ENCODE data around the gene ZNF223.

The ZNF223 gene

GRCh38 chr19:44051650-44052402 is at the start of gene ZNF223:
TSS of gene ZNF223 (plus strand) at chr19:44052036. CDS start at chr19:44055177, 3,141 bp downstream.
- DNase-seq: peak; percentile 70

DNA sequence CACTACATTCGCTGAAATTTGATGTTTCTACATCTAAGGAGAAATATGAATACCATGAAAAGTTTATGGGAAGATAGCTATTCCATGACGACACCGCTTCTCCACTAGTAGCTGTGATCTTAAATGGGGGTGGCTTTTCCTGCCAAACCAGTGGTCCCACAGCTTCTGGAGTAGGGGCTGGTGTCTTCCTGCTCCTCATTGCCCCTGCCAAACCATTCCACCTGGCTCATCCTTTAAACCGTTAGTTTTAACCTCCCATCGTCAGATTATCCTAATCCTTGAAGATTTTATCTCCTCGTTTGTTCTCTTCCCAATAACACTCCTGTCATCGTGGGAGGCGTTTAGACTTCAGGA is 49.6 kb upstream of the ZNF223 start:
- DNase-seq: no peak

DNA sequence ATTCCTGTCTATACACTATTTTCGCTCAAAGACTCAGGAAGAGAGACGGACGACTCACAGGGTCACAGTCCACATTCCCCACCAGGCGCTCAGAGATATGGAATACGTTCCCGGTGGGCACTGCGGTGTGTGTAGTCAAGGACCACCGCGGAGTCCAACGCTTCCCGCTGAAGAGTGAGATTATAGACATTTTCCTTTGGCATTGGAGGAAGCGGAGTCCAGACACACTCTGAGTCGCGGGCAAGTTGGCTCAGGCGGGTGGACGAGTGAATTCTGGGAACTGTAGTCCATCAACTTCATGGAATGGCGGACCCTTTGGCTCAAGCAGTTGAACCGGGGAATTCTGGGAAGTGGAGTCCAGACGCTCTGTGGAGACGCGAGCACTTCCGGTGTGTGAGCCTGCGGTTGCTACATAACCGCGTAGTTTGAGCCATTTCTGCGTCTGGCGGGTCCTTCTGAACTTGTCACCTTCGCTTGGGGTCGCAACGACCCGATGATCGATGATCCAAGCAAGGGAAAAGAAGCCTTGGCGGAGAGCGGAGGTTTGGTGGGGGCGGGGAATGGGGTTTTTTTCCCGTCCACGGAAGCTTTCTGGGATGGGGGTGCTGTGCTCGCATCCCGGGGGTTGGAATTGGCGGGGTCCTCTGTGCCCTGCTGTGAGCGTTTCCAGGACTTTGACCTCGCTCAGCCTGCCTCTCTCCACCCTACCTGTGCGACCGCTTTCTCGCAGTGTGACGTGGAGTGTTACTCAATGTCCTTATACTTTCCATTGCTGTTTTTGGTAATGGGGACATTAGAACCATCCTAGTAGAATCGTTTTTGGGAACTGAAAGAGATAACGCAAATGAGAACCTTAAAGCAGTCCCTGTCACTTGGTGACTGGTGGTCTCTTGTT is 49.0 kb upstream of the ZNF223 start, which contains the start of gene ZNF230:
Gene ZNF230 (plus strand): TSS at position 392 of the 895 bp plus-strand sequence. CDS start 4,122 bp downstream, outside the sequence.
- DNase-seq: peak; percentile 35

- no peak for DNase-seq
Measured at GRCh38 chr19:44003461-44004009, 48.3 kb upstream of the ZNF223 start.

DNA sequence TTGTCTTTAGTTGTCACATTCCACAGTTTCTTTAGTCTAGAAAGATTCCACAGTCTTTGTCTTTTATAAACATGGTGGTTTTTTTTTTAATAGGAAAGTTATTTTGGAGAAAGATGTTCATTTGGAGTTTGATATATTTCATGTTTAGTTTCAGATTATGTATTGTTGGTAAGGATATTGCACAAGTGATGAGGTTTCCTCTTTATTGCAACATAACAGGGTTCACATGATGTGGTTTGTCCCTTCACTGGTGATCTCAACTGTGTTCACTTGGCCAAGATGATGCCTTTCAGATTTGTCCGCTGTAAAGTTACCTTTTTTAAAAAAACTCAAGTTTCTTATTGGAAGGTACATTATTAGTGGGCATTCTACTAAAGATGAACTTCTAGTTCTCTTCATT is 45.9 kb upstream of the ZNF223 start:
- no peak for DNase-seq

DNA sequence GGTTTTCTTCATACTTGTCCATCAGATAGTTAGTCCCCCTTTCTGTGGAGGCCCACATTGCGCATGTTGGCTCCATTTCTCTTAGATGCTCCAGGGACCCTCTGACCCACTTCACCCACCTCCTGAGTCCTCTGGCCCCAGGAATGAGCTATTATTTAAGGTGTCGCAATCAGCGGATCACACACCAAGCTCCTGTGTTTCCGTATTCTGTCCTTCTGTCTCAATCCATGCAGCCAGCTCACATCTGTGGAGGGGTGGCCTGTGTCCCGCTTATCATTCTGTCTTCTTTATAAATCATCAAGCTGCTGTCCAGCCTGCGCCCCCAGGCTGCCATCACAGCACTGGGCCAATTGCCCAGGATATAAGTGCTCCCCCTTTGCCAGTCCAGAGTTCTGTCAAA is 44.4 kb upstream of the ZNF223 start:
- DNase-seq: no peak

GRCh38 chr19:44010468-44010867 is 41.4 kb upstream of the ZNF223 start:
- DNase-seq: no peak

- no peak for DNase-seq
Measured at GRCh38 chr19:44019498-44019897, 32.3 kb upstream of the ZNF223 start.

GRCh38 chr19:44021221-44021620 is 30.6 kb upstream of the ZNF223 start:
- DNase-seq: no peak

DNA sequence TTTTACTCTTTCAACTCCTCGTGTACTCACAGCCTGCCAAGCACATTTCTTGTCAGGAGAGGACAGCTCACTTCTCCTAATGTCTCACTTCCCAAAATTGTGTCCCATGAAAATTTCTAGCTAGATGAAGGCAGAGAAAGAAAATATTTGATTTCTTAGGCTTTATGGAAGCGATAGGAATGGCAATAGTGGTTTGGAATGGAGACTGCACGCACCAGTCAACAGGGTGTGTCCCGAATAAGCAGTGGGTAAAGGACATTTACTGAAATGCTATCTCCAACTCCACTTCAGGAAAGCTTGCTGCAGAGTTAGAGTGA is 27.0 kb upstream of the ZNF223 start:
- DNase-seq: no peak

GRCh38 chr19:44025217-44025936 is 26.5 kb upstream of the ZNF223 start, which contains the start of gene ZNF222:
TSS of gene ZNF222 (plus strand) at chr19:44025379. CDS start at chr19:44025437, 58 bp downstream.
- no peak for DNase-seq

DNA sequence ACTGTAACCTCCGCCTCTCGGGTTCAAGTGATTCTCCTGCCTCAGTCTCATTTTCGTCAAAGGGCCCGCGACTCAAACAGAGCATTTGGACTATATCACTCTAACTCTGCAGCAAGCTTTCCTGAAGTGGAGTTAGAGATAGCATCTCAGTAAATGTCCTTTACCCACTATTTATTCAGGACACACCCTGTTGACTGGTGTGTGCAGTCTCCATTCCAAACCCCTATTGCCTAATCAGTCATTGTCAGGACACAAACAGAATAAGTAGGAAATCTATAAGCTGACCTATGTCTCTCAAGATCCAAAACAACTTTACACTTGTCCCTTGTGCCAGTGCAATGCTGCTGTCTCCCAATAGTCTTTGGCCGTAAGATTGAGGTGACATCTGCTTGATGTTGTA is 25.2 kb upstream of the ZNF223 start:
- no peak for DNase-seq

- DNase-seq: no peak
Measured at GRCh38 chr19:44032001-44032610, 19.7 kb upstream of the ZNF223 start.

DNA sequence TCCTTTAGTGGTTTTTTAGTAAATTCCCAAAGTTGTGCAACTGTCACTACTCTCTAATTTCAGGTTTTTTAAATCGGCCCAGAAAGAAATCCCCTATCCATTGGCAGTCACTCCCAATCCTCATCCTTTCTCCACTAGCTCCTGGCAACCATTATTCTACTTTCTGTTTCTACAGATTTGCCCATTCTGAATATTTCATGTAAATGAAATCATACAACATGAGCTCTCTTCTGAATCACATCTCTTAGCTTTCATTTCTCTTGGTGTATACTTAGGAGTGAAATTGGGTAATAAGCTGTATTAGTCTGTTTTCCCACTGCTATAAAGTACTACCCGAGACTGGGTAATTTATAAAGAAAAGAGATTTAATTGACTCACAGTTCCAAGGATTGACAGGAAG is 9.7 kb upstream of the ZNF223 start:
- no peak for DNase-seq

DNA sequence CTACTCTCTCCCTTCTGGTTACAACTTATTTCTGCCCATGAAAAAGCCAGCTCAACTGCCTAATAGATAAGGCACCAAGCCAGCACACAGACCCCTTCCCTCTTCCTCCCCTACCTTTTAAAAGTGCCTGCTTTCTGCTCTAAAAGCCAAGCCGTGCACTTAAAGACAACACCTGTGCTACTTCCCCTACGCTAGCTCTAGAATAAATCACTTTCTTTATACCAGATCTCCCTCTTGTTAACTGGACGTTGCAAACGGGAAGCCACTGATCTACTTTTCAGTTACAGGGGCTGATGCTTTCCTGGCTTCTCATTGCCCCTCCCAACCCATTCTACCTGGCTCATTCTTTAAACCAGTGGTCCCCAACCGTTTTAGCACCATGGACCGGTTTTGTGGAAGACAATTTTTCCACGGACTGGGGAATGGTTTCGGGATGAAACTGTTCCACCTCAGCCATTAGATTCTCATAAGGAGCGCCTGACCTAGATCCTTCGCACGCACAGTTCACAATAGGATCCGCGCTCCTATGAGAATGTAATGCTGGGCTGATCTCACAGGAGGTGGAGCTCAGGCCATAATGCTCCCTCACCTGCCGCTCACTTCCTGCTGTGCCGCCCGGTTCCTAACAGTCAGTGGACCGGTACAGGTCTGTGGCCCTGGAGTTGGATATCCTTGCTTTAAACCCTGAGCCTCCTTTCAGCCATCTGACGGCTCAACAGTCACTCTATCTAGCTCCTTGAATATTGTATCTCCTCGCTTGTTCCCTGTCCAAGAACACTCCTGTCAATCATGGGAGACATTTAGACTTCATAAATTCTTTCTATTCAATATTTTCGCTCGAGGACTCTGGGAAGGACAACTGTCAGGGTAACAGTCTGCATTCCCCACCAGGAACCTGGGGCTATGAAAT is 841 bp upstream of the ZNF223 start:
- no peak for DNase-seq

DNA sequence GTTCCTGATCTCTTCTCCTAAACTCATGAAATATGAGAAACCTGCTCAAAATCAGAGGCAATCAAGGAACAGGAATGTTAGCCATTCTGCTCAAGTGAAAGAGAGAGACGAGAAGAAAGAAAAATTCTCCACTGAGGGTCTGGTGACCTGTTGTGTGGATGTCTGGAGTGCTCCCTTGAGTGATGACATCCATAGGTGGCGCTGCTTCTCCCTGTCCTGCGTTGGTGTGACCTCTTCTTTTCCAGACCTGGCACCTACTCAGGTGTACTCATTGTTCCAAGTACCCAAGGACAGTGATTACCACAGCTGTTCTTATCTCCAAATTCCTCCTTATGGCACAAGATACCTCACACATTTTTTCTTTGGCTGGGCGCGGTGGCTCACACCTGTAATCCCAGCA is 4.0 kb downstream of the ZNF223 start:
- DNase-seq: no peak

DNA sequence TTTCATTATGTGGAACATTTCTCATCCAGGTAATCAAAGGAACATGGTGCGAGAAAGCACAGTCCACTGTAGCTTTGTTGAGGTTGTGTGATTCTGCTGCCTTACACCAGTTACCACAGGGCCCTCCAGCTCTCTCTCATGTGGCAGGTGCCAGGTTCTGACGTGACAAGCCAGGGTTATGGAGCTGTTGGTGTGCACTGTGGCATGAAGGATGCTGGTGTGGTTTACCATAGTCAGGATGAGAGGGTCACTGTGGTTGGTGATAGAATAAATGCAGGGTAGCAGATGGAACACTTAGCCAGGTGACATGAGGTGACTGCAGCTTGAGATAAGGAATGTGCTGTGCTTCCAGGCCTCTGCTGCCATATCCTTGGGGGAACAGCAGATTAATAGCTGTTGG is 7.4 kb downstream of the ZNF223 start:
- DNase-seq: no peak

- DNase-seq: no peak
Measured at GRCh38 chr19:44061038-44061437, 9.2 kb downstream of the ZNF223 start.

DNA sequence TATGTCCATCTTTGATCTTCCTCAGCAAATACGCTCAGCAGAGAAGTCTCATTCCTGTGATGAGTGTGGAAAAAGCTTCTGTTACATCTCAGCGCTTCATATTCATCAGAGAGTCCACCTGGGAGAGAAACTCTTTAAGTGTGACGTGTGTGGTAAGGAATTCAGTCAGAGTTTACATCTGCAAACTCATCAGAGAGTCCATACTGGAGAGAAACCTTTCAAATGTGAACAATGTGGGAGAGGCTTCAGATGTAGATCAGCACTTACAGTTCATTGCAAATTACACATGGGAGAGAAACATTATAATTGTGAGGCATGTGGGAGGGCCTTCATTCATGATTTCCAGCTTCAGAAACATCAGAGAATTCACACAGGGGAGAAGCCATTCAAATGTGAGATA is 14.5 kb downstream of the ZNF223 start:
- no peak for DNase-seq

DNA sequence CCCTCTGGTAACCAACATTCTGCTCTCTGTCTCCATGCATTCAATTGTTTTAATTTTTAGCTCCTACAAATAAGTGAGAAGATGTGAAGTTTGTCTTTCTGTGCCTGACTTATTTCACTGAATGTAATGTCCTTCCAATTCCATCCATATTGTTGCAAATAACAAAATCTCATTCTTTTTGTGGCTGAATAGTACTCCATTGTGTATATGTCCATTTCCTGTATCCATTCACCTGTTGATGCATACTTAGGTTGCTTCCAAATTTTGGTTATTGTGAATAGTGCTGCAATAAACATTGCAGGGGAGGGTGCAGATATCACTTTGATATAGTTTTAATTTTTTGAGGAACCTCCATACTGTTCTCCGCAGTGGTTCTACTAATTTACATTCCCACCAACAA is 17.6 kb downstream of the ZNF223 start:
- no peak for DNase-seq

- peak; percentile 40 for DNase-seq
Measured at GRCh38 chr19:44071824-44072542, 20.1 kb downstream of the ZNF223 start, which contains the start of gene ZNF284. TSS of gene ZNF284 (plus strand) at chr19:44072159. CDS start at chr19:44076390, 4,231 bp downstream.
